ENCODE data around the gene HLA-DPB1.

The HLA-DPB1 gene

GRCh38 chr6:33123732-33124524 is 48.1 kb downstream of the HLA-DPB1 start:
- ChIA-PET CTCF (interaction anchor here (0.6 to 3.6 kb wide), 4 partner anchors 26 to 180 kb away, joined by 3 to 19 read pairs (median 10); no protein-coding TSS in a partner anchor), POLR2A (interaction anchor here (1.2 kb wide), 2 partner anchors 124 to 126 kb away, joined by 3 read pairs; no protein-coding TSS in a partner anchor)
- DNase-seq (ENCODE audit: extremely low spot score), result peak; percentile 74
- TF ChIP-seq L3MBTL2 (conservative IDR thresholded peaks at IDR 0.05) (peak; percentile 73), ELF4 (IDR thresholded peaks at IDR 0.05) (no peak)

- no peak for TF ChIP-seq SUZ12 (IDR thresholded peaks at IDR 0.05)
- no peak for TF ChIP-seq FOXA1 (IDR thresholded peaks at IDR 0.05)
- TF ChIP-seq ARNT (IDR thresholded peaks at IDR 0.05), result no peak
- TF ChIP-seq NFRKB (IDR thresholded peaks at IDR 0.05), result no peak
- no peak for TF ChIP-seq FOXM1 (IDR thresholded peaks at IDR 0.05; ENCODE audit: borderline replicate concordance)
- TF ChIP-seq FOXK2 (IDR thresholded peaks at IDR 0.05), result no peak
- TF ChIP-seq ELF4 (IDR thresholded peaks at IDR 0.05), result no peak
- no peak for TF ChIP-seq CTBP1 (IDR thresholded peaks at IDR 0.05; ENCODE audit: borderline replicate concordance)
- no peak for TF ChIP-seq L3MBTL2 (conservative IDR thresholded peaks at IDR 0.05)
- TF ChIP-seq ZNF384 (IDR thresholded peaks at IDR 0.05), result no peak
- no peak for TF ChIP-seq SP1 (IDR thresholded peaks at IDR 0.05)
- no peak for TF ChIP-seq BHLHE40 (IDR thresholded peaks at IDR 0.05; ENCODE audit: borderline replicate concordance)
- TF ChIP-seq PKNOX1 (IDR thresholded peaks at IDR 0.05), result no peak
- TF ChIP-seq HDGF (IDR thresholded peaks at IDR 0.05; ENCODE audit: borderline replicate concordance), result no peak
- ChIA-PET CTCF (interaction anchor here (0.6 to 3.6 kb wide), 3 partner anchors 25 to 181 kb away, joined by 3 to 19 read pairs (median 16); no protein-coding TSS in a partner anchor), POLR2A (interaction anchor here (1.2 kb wide), 1 partner anchor 124 kb away, joined by 3 read pairs; no protein-coding TSS in a partner anchor)
- DNase-seq (ENCODE audit: extremely low spot score), result no peak
Measured at GRCh38 chr6:33124525-33124901, 48.7 kb downstream of the HLA-DPB1 start.

GRCh38 chr6:33124947-33125346 is 49.2 kb downstream of the HLA-DPB1 start:
- TF ChIP-seq FOXM1 (IDR thresholded peaks at IDR 0.05; ENCODE audit: borderline replicate concordance), result no peak
- TF ChIP-seq NFRKB (IDR thresholded peaks at IDR 0.05), result no peak
- no peak for TF ChIP-seq PKNOX1 (IDR thresholded peaks at IDR 0.05)
- no peak for TF ChIP-seq ELF4 (IDR thresholded peaks at IDR 0.05)
- no peak for TF ChIP-seq ARNT (IDR thresholded peaks at IDR 0.05)
- TF ChIP-seq LEF1 (IDR thresholded peaks at IDR 0.05; ENCODE audit: borderline replicate concordance), result no peak
- TF ChIP-seq FOXK2 (IDR thresholded peaks at IDR 0.05), result no peak
- TF ChIP-seq TARDBP (IDR thresholded peaks at IDR 0.05), result no peak
- no peak for TF ChIP-seq CTBP1 (IDR thresholded peaks at IDR 0.05; ENCODE audit: borderline replicate concordance)
- no peak for TF ChIP-seq L3MBTL2 (conservative IDR thresholded peaks at IDR 0.05)
- ChIA-PET CTCF (interaction anchor here (0.6 to 3.6 kb wide), 4 partner anchors 25 to 182 kb away, joined by 3 to 19 read pairs (median 10); no protein-coding TSS in a partner anchor), POLR2A (no interaction called here)
- DNase-seq (ENCODE audit: extremely low spot score), result no peak

- CTCF ChIA-PET, result interaction anchor here (0.6 to 3.6 kb wide), 13 partner anchors 10 to 300 kb away, joined by 3 to 19 read pairs (median 4); no protein-coding TSS in a partner anchor
- DNase-seq (ENCODE audit: extremely low spot score), result peak; percentile 66
- POLR2A ChIA-PET, result interaction anchor here (0.7 to 1.0 kb wide), 3 partner anchors 46 to 140 kb away, joined by 3 to 6 read pairs (median 3); no protein-coding TSS in a partner anchor
- no peak for TF ChIP-seq FOXM1 (IDR thresholded peaks at IDR 0.05; ENCODE audit: borderline replicate concordance)
- TF ChIP-seq BHLHE40 (IDR thresholded peaks at IDR 0.05; ENCODE audit: borderline replicate concordance), result no peak
- no peak for TF ChIP-seq FOXK2 (IDR thresholded peaks at IDR 0.05)
- TF ChIP-seq ARNT (IDR thresholded peaks at IDR 0.05), result no peak
- TF ChIP-seq ZNF384 (IDR thresholded peaks at IDR 0.05), result no peak
- no peak for TF ChIP-seq CTBP1 (IDR thresholded peaks at IDR 0.05; ENCODE audit: borderline replicate concordance)
- TF ChIP-seq SUZ12 (IDR thresholded peaks at IDR 0.05), result no peak
- TF ChIP-seq PKNOX1 (IDR thresholded peaks at IDR 0.05), result no peak
Measured at GRCh38 chr6:33126101-33126714, 50.4 kb downstream of the HLA-DPB1 start.

- TF ChIP-seq NFRKB (IDR thresholded peaks at IDR 0.05), result no peak
- no peak for TF ChIP-seq SUZ12 (IDR thresholded peaks at IDR 0.05)
- TF ChIP-seq L3MBTL2 (conservative IDR thresholded peaks at IDR 0.05), result no peak
- TF ChIP-seq LEF1 (IDR thresholded peaks at IDR 0.05; ENCODE audit: borderline replicate concordance), result no peak
- no peak for TF ChIP-seq BHLHE40 (IDR thresholded peaks at IDR 0.05; ENCODE audit: borderline replicate concordance)
- TF ChIP-seq FOXA1 (IDR thresholded peaks at IDR 0.05), result no peak
- no peak for TF ChIP-seq FOXM1 (IDR thresholded peaks at IDR 0.05; ENCODE audit: borderline replicate concordance)
- no peak for TF ChIP-seq PKNOX1 (IDR thresholded peaks at IDR 0.05)
- TF ChIP-seq FOXK2 (IDR thresholded peaks at IDR 0.05), result no peak
- no peak for TF ChIP-seq TARDBP (IDR thresholded peaks at IDR 0.05)
- TF ChIP-seq HDGF (IDR thresholded peaks at IDR 0.05; ENCODE audit: borderline replicate concordance), result no peak
- TF ChIP-seq ZNF384 (IDR thresholded peaks at IDR 0.05), result no peak
- ChIA-PET POLR2A (no interaction called here), CTCF (no interaction called here)
- DNase-seq (ENCODE audit: extremely low spot score), result no peak
Measured at GRCh38 chr6:33128318-33128717, 52.5 kb downstream of the HLA-DPB1 start.

All from HEK293T (cell line).